OCI-LY7 (cell line): Measurements from ENCODE around the gene RNF115. TPM values are rescaled to one million over a fixed set of nuclear protein-coding genes. Genes with fewer than 3 reads are reported as not detected.

Source experiments
- BruUV-seq: library from RNA; stranded (reverse); fragments of 400-500 nt; replicated peaks from 2 replicates; lab custom pipeline; 2021; lab: Mats Ljungman, UMichigan
- CTCF ChIA-PET: fragments of 300-600 bp; sonication (Branson Sonifier 250); formaldehyde crosslinking; loops from one replicate; lab custom pipeline; 2022; ENCODE audit warnings: antibody characterized with exemption; ENCODE audit not compliant: unreplicated experiment; lab: Charles Lee
- POLR2A ChIA-PET: fragments of 300-600 bp; sonication (Branson Sonifier 250); formaldehyde crosslinking; loops from one replicate; lab custom pipeline; 2022; ENCODE audit warnings: antibody characterized with exemption; lab: Charles Lee
- DNase-seq: peaks from one replicate; pipeline ENCODE4 v3.0.0-alpha.2; 2015; ENCODE audit warnings: low spot score
- H2AFZ ChIP-seq: fragments of 200-600 bp; sonication (generic), shearing (Covaris generic); 2 replicates; pipeline ENCODE4 v1.6.1; 2014; ENCODE audit warnings: mild to moderate bottlenecking, antibody characterized with exemption, low read length, moderate library complexity
- H3K27ac ChIP-seq: fragments of 200-600 bp; sonication (generic); 2 replicates; pipeline ENCODE4 v1.5.1; 2014; ENCODE audit warnings: mixed run types, low read depth, mild to moderate bottlenecking, moderate library complexity, low read length, inconsistent platforms; ENCODE audit not compliant: poor library complexity, severe bottlenecking
- H3K36me3 ChIP-seq: fragments of 200-600 bp; sonication (generic); 2 replicates; pipeline ENCODE4 v1.6.1; 2014; ENCODE audit warnings: mild to moderate bottlenecking, antibody characterized with exemption, low read length, moderate library complexity, mixed read lengths; ENCODE audit not compliant: insufficient read depth
- H3K4me1 ChIP-seq: fragments of 200-600 bp; sonication (generic); 2 replicates; pipeline ENCODE4 v1.5.1; 2014; ENCODE audit warnings: mild to moderate bottlenecking, low read length; ENCODE audit not compliant: insufficient read depth, poor library complexity, severe bottlenecking
- H3K4me2 ChIP-seq: fragments of 200-600 bp; sonication (generic); 2 replicates; pipeline ENCODE4 v1.6.1; 2014; ENCODE audit warnings: mild to moderate bottlenecking, low read length
- H3K4me3 ChIP-seq: fragments of 200-600 bp; sonication (generic); 2 replicates; pipeline ENCODE4 v1.5.1; 2014; ENCODE audit warnings: mild to moderate bottlenecking, low read depth, low read length; ENCODE audit not compliant: poor library complexity, severe bottlenecking
- H3K79me2 ChIP-seq: fragments of 200-600 bp; sonication (generic); 2 replicates; pipeline ENCODE4 v1.6.1; 2016; ENCODE audit warnings: low read depth, mild to moderate bottlenecking, low read length, moderate library complexity, mixed read lengths; ENCODE audit not compliant: insufficient read depth
- H3K9me2 ChIP-seq: fragments of 200-600 bp; sonication (generic); 2 replicates; pipeline ENCODE4 v1.6.1; 2016; ENCODE audit warnings: mild to moderate bottlenecking, low read length, mixed read lengths; ENCODE audit not compliant: insufficient read depth
- H3K9me3 ChIP-seq: fragments of 200-600 bp; sonication (generic); 2 replicates; pipeline ENCODE4 v1.6.1; 2014; ENCODE audit warnings: mild to moderate bottlenecking, mixed run types, low read length, mixed read lengths
- H4K20me1 ChIP-seq: fragments of 200-600 bp; sonication (generic); 2 replicates; pipeline ENCODE4 v1.6.1; 2014; ENCODE audit warnings: mild to moderate bottlenecking, antibody characterized with exemption, low read length, moderate library complexity, mixed read lengths; ENCODE audit not compliant: insufficient read depth
- EZH2phosphoT487 ChIP-seq: fragments of 200-600 bp; sonication (generic); IDR thresholded peaks from 2 replicates; pipeline ENCODE4 v1.6.1; 2018; ENCODE audit warnings: low read depth, borderline replicate concordance, mild to moderate bottlenecking, mixed run types, antibody characterized with exemption, low read length, moderate library complexity, mixed read lengths
- intact Hi-C: fragments of 100-400 bp; cut with micrococcal nuclease; formaldehyde crosslinking; loops from one replicate; pipeline ENCODE4 v1.10.0; 2022; ENCODE audit not compliant: unreplicated experiment
- total RNA-seq, 2 experiments: library from RNA; depleted of rRNA in 1 of 2; stranded (reverse); fragments of >200 nt in 1 of 2; shearing (Covaris generic) in 1 of 2; gene quantifications; 2 replicates each; pipeline ENCODE4 v1.2.3, GENCODE V29; 2014 to 2022
- TF ChIP-seq, protein P1 (sequence below): fragments of 200-600 bp; sonication (generic); conservative IDR thresholded peaks from 2 replicates; pipeline ENCODE4 v1.5.1; 2014; ENCODE audit warnings: mild to moderate bottlenecking, antibody characterized with exemption, low read length, moderate library complexity, mixed read lengths

The RNF115 gene
- total RNA-seq, 2 experiments from 2014 or later, result 14.8 to 24.0 TPM

DNA sequence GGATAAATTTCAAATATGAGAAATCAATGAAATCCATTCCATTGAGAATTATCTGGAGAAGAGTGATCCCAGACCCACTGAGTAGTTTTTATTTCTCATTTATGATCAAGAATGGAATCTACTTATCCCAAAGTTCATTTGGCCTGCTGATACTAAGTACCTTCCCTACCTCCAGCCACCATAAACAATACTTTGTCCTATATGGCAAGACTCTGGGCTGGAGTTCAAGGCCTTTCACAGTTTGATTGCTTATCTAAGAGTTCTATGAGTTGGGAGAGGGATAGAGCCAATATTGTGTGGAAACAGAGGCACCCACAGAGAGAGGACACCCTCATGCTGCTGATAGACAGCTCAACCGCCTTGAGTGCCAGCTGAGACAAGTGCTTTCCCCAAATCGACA is 121.8 kb downstream of the RNF115 start:
- no peak for DNase-seq
- no peak overlapping the region for H3K4me2 ChIP-seq
- no peaks in the 10 kb centered on the region for H3K36me3 ChIP-seq
- POLR2A ChIA-PET, result interaction anchor here (0.9 to 1.6 kb wide), 2 partner anchors 11 to 94 kb away, joined by 3 to 5 read pairs; no protein-coding TSS in a partner anchor
- intact Hi-C loops, result no loop called here
- H3K4me3 ChIP-seq, result no peak overlapping the region
- no peak overlapping the region for H3K27ac ChIP-seq
- CTCF ChIA-PET, result no interaction called here
- BruUV-seq, result no TSS peak
- H3K9me3 ChIP-seq, result no peaks in the 10 kb centered on the region
- TF ChIP-seq EZH2phosphoT487, result no peak
- TF ChIP-seq, protein P1, sequence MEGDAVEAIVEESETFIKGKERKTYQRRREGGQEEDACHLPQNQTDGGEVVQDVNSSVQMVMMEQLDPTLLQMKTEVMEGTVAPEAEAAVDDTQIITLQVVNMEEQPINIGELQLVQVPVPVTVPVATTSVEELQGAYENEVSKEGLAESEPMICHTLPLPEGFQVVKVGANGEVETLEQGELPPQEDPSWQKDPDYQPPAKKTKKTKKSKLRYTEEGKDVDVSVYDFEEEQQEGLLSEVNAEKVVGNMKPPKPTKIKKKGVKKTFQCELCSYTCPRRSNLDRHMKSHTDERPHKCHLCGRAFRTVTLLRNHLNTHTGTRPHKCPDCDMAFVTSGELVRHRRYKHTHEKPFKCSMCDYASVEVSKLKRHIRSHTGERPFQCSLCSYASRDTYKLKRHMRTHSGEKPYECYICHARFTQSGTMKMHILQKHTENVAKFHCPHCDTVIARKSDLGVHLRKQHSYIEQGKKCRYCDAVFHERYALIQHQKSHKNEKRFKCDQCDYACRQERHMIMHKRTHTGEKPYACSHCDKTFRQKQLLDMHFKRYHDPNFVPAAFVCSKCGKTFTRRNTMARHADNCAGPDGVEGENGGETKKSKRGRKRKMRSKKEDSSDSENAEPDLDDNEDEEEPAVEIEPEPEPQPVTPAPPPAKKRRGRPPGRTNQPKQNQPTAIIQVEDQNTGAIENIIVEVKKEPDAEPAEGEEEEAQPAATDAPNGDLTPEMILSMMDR, result no peak
- no peaks in the 10 kb centered on the region for H4K20me1 ChIP-seq
- H3K4me1 ChIP-seq, result no peaks in the 10 kb centered on the region
- no peaks in the 10 kb centered on the region for H3K9me2 ChIP-seq
- H2AFZ ChIP-seq, result no peak overlapping the region
- no peaks in the 10 kb centered on the region for H3K79me2 ChIP-seq

DNA sequence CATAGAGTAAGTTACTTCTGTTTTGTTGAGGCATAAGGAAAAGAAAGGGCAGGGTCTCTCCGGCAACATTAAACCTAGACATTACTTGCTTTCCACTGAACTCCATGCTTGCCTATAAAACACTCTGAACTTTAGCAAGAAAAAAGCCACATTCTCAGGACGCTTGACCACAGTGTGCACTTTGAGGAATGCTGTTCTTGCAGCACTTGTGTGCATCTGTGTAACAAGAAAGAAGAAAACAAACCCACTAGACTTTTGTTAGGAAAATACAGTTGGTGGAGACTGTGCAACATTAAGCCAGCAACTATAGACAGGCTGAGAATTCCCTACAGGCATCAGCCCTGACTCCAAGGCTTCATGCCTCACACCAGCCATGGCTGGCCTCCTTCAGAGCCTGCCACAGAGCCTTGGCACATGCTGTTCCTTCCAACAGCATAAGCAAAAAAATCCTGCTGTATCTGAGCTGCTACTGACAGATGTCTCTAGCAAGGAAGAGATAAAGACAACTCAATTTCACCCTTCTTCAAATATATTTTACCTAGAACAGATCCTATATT is 122.5 kb downstream of the RNF115 start:
- no TSS peak for BruUV-seq
- POLR2A ChIA-PET, result interaction anchor here (0.5 kb wide), 1 partner anchor 14 kb away, joined by 4 read pairs; no protein-coding TSS in a partner anchor
- CTCF ChIA-PET, result no interaction called here
- Histone ChIP-seq H4K20me1 (no peaks in the 10 kb centered on the region), H3K4me3 (no peak overlapping the region), H3K36me3 (no peaks in the 10 kb centered on the region), H3K9me2 (no peaks in the 10 kb centered on the region), H2AFZ (no peak overlapping the region), H3K79me2 (no peaks in the 10 kb centered on the region), H3K27ac (no peak overlapping the region), H3K4me1 (no peaks in the 10 kb centered on the region), H3K4me2 (no peak overlapping the region), H3K9me3 (no peaks in the 10 kb centered on the region)
- intact Hi-C loops, result no loop called here
- TF ChIP-seq, protein P1, result no peak
- TF ChIP-seq EZH2phosphoT487, result no peak
- DNase-seq, result no peak

DNA sequence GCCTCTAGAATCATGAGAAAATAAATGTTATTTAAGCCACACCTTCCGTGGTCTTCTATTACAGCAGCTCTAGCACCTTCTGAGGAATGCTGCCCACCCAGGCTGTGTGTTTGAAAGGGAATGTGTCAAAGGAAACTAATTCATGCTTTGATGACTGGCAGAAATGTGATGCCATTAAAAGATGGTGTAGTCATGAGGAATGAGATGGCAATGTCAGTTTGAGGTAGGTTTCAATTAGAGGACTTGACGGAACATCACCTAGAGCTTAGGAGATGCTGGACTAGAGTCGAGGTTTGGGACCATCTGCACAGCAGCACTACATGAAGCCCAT is 127.3 kb downstream of the RNF115 start:
- Histone ChIP-seq H3K4me1 (no peaks in the 10 kb centered on the region), H3K4me2 (no peak overlapping the region), H2AFZ (no peak overlapping the region), H3K9me2 (no peaks in the 10 kb centered on the region), H3K27ac (no peak overlapping the region), H4K20me1 (no peaks in the 10 kb centered on the region), H3K79me2 (no peaks in the 10 kb centered on the region), H3K9me3 (no peaks in the 10 kb centered on the region), H3K36me3 (no peaks in the 10 kb centered on the region), H3K4me3 (no peak overlapping the region)
- intact Hi-C loops, result no loop called here
- TF ChIP-seq EZH2phosphoT487, result no peak
- TF ChIP-seq, protein P1, result no peak
- DNase-seq, result no peak
- CTCF ChIA-PET, result no interaction called here
- BruUV-seq, result no TSS peak
- POLR2A ChIA-PET, result interaction anchor here (0.6 kb wide), 1 partner anchor 93 kb away, joined by 3 read pairs; no protein-coding TSS in a partner anchor
